ENCODE results near the gene XCL2.
"Not testable (repeated sequence)": the region's sequence is repeated elsewhere in the genome, so short reads cannot be mapped to it uniquely, and the experiment has no call there.

The XCL2 gene

DNA sequence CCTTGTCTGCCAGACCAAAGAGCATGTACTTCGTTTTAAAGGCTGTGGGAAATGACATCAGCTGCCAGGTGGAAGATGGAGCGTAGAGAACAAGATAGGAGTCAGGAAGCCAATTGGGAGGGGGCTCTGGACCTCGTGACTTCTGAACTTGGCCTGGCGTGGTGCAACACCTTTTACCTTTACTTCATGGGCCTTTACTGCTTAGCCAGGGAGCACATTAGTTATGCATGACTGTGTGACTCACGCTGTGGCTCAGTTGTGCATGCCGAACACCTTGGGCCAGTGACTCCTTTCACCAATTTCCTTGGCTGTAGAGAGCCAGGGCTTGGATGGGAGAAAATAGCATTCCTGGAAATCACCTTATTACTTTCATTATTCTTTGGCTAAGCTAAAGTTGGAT is 39.8 kb upstream of the XCL2 start:
- Histone ChIP-seq H3K27ac (no peak overlapping the region), H3K36me3 (no peaks in the 10 kb centered on the region), H3K4me1 (ENCODE audit: control insufficient read depth in 1 of 2, insufficient read depth in 1 of 2, low read depth in 1 of 2, low read length in 1 of 2) (no peaks in the 10 kb centered on the region), H3K9me3 (no peaks in the 10 kb centered on the region), H3K4me3 (ENCODE audit: low read depth in 1 of 2, low read length in 1 of 2) (no peak overlapping the region), H3K27me3 (no peaks in the 10 kb centered on the region)
- no peak for TF ChIP-seq CTCF (IDR thresholded peaks at IDR 0.05)

- Histone ChIP-seq H3K9me3 (no peaks in the 10 kb centered on the region), H3K4me1 (ENCODE audit: control insufficient read depth in 1 of 2, insufficient read depth in 1 of 2, low read depth in 1 of 2, low read length in 1 of 2) (no peaks in the 10 kb centered on the region), H3K4me3 (ENCODE audit: low read depth in 1 of 2, low read length in 1 of 2) (no peak overlapping the region), H3K36me3 (no peaks in the 10 kb centered on the region), H3K27me3 (no peaks in the 10 kb centered on the region), H3K27ac (no peak overlapping the region)
- no peak for TF ChIP-seq CTCF (IDR thresholded peaks at IDR 0.05)
These were observed 39.0 kb upstream of the XCL2 start for GRCh38 chr1:168582688-168583336.

GRCh38 chr1:168581817-168582572 is 38.2 kb upstream of the XCL2 start:
- Histone ChIP-seq H3K36me3 (no peaks in the 10 kb centered on the region), H3K27ac (no peak overlapping the region), H3K9me3 (no peaks in the 10 kb centered on the region), H3K27me3 (no peaks in the 10 kb centered on the region), H3K4me1 (ENCODE audit: control insufficient read depth in 1 of 2, insufficient read depth in 1 of 2, low read depth in 1 of 2, low read length in 1 of 2) (no peaks in the 10 kb centered on the region), H3K4me3 (ENCODE audit: low read depth in 1 of 2, low read length in 1 of 2) (no peak overlapping the region)
- TF ChIP-seq CTCF (IDR thresholded peaks at IDR 0.05), result no peak

DNA sequence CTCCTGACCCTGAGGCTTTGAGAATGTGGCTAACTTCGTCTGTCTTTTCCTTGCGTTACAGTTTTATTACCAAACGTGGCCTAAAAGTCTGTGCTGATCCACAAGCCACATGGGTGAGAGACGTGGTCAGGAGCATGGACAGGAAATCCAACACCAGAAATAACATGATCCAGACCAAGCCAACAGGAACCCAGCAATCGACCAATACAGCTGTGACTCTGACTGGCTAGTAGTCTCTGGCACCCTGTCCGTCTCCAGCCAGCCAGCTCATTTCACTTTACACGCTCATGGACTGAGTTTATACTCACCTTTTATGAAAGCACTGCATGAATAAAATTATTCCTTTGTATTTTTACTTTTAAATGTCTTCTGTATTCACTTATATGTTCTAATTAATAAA is 37.2 kb upstream of the XCL2 start:
- H3K27ac ChIP-seq; H3K9me3 ChIP-seq; H3K36me3 ChIP-seq; H3K4me1 ChIP-seq (ENCODE audit: control insufficient read depth in 1 of 2, insufficient read depth in 1 of 2, low read depth in 1 of 2, low read length in 1 of 2); H3K27me3 ChIP-seq; H3K4me3 ChIP-seq (ENCODE audit: low read depth in 1 of 2, low read length in 1 of 2): not testable (repeated sequence)

DNA sequence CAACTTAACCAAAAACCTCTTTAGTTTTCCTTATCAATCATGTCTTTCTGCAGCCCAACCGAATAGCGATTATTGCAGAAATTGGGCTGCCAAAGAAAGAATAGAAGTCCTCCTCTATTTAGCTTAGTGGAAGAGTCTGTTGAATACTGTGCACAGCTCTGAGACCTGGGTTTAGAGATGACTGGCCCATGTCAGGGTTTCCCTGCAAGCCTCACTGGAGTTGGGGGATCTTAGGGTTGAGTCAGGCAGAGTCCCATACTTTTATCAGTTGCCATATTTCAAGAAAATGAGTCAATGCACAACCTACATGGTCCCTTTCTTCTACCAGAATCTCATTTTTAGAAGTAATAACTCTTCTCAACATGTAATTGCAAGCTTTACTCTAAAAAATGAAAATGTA is 36.5 kb upstream of the XCL2 start:
- not testable (repeated sequence) for H3K4me3 ChIP-seq (ENCODE audit: low read depth in 1 of 2, low read length in 1 of 2); H3K27ac ChIP-seq; H3K4me1 ChIP-seq (ENCODE audit: control insufficient read depth in 1 of 2, insufficient read depth in 1 of 2, low read depth in 1 of 2, low read length in 1 of 2); H3K36me3 ChIP-seq; H3K9me3 ChIP-seq; H3K27me3 ChIP-seq

GRCh38 chr1:168578531-168579185 is 34.9 kb upstream of the XCL2 start:
- H3K36me3 ChIP-seq; H3K4me1 ChIP-seq (ENCODE audit: control insufficient read depth in 1 of 2, insufficient read depth in 1 of 2, low read depth in 1 of 2, low read length in 1 of 2); H3K4me3 ChIP-seq (ENCODE audit: low read depth in 1 of 2, low read length in 1 of 2); H3K27ac ChIP-seq; H3K9me3 ChIP-seq; H3K27me3 ChIP-seq: not testable (repeated sequence)

DNA sequence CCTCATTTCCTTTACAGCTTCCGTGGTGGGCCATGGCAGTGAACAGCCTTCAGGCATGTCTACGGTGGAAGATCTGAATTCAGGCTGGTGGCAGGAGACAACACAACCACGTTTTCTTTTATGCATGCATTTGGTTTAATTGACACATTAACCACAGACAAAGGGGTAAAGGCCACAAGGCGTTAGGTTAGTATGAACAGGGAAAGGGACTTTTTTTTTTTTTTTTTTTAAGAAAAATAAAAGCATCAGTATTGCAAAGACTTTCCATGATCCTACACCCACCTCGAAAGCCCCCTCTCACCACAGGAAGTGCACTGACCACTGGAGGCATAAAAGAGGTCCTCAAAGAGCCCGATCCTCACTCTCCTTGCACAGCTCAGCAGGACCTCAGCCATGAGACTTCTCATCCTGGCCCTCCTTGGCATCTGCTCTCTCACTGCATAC is 32.5 kb upstream of the XCL2 start, which contains the start of gene XCL1:
Gene XCL1, plus strand, starts transcription at position 361 of the 444 bp plus-strand sequence. Its CDS starts 33 bp downstream, at position 394.
- H3K27ac ChIP-seq; H3K4me1 ChIP-seq (ENCODE audit: control insufficient read depth in 1 of 2, insufficient read depth in 1 of 2, low read depth in 1 of 2, low read length in 1 of 2); H3K4me3 ChIP-seq (ENCODE audit: low read depth in 1 of 2, low read length in 1 of 2); H3K36me3 ChIP-seq; H3K9me3 ChIP-seq; H3K27me3 ChIP-seq: not testable (repeated sequence)

DNA sequence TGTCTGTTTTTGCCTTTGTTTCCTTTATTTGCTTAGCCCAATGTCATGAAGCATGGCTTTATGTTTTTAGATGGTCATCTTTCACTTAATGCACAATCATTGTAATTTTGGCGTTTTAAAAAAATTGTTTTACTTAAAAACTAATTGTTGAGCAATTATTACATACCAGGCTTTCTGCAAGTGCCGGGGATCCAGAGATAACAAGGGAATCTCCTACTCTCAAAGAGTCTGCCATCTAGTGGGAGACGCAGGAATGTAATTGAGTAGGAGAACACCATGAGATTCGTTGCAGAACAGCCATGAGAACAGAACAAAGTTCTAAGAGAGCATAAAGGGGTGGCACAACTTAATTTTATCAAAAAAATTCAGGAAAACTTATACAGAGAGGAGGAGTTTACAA is 30.4 kb upstream of the XCL2 start:
- H3K27ac ChIP-seq; H3K4me1 ChIP-seq (ENCODE audit: control insufficient read depth in 1 of 2, insufficient read depth in 1 of 2, low read depth in 1 of 2, low read length in 1 of 2); H3K27me3 ChIP-seq; H3K36me3 ChIP-seq; H3K9me3 ChIP-seq; H3K4me3 ChIP-seq (ENCODE audit: low read depth in 1 of 2, low read length in 1 of 2): not testable (repeated sequence)
